Measurements from ENCODE around the gene TMC2.

GRCh38 chr20:2578475-2579192, 42.3 kb downstream of the TMC2 start:
- TF ChIP-seq, protein P1, sequence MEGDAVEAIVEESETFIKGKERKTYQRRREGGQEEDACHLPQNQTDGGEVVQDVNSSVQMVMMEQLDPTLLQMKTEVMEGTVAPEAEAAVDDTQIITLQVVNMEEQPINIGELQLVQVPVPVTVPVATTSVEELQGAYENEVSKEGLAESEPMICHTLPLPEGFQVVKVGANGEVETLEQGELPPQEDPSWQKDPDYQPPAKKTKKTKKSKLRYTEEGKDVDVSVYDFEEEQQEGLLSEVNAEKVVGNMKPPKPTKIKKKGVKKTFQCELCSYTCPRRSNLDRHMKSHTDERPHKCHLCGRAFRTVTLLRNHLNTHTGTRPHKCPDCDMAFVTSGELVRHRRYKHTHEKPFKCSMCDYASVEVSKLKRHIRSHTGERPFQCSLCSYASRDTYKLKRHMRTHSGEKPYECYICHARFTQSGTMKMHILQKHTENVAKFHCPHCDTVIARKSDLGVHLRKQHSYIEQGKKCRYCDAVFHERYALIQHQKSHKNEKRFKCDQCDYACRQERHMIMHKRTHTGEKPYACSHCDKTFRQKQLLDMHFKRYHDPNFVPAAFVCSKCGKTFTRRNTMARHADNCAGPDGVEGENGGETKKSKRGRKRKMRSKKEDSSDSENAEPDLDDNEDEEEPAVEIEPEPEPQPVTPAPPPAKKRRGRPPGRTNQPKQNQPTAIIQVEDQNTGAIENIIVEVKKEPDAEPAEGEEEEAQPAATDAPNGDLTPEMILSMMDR (IDR thresholded peaks at IDR 0.05) = no peak
- no peak for TF ChIP-seq POLR2AphosphoS5 (IDR thresholded peaks at IDR 0.05; ENCODE audit: insufficient read depth in 1 of 2, low read depth in 1 of 2)

Data from vagina (tissue), 2 donors.